Smooth muscle cell (in vitro differentiated cells): ENCODE results near the gene NFKB2. TPM values are rescaled to one million over a fixed set of nuclear protein-coding genes. Genes with fewer than 3 reads are reported as not detected.

Experiments used
- DNase-seq: peaks from one replicate; lab custom pipeline; 2025; ENCODE audit not compliant: unreplicated experiment; lab: John Stamatoyannopoulos, UW
- H2AFZ ChIP-seq: fragments of 200-600 bp; sonication (generic); 2 replicates; pipeline ENCODE4 v1.6.0; 2016; ENCODE audit warnings: antibody characterized with exemption, low read depth, mild to moderate bottlenecking
- H3F3A ChIP-seq: fragments of 200-600 bp; sonication (generic); 2 replicates; pipeline ENCODE4 v1.6.0; 2017; ENCODE audit warnings: antibody characterized with exemption, low read depth
- H3K27ac ChIP-seq: fragments of 200-600 bp; sonication (generic); 2 replicates; pipeline ENCODE4 v1.5.1; 2016; ENCODE audit warnings: low read depth, mild to moderate bottlenecking
- H3K27me3 ChIP-seq: fragments of 200-600 bp; sonication (generic); 2 replicates; pipeline ENCODE4 v1.6.1; 2016; ENCODE audit warnings: low read depth, mild to moderate bottlenecking
- H3K36me3 ChIP-seq: fragments of 200-600 bp; sonication (generic); 2 replicates; pipeline ENCODE4 v1.5.1; 2016; ENCODE audit warnings: low read depth
- H3K4me1 ChIP-seq: fragments of 200-600 bp; sonication (generic); 2 replicates; pipeline ENCODE4 v1.5.1; 2016; ENCODE audit warnings: low read depth
- H3K4me2 ChIP-seq: fragments of 200-600 bp; sonication (generic); 2 replicates; pipeline ENCODE4 v1.6.0; 2016; ENCODE audit warnings: mild to moderate bottlenecking
- H3K4me3 ChIP-seq: fragments of 200-600 bp; sonication (generic); 2 replicates; pipeline ENCODE4 v1.5.1; 2016; ENCODE audit warnings: mild to moderate bottlenecking
- H3K79me2 ChIP-seq: fragments of 200-600 bp; sonication (generic); 2 replicates; pipeline ENCODE4 v1.6.0; 2016; ENCODE audit warnings: low read depth, mild to moderate bottlenecking
- H3K9ac ChIP-seq: fragments of 200-600 bp; sonication (generic); 2 replicates; pipeline ENCODE4 v1.6.0; 2016; ENCODE audit warnings: low read depth
- H3K9me3 ChIP-seq: fragments of 200-600 bp; sonication (generic); replicated peaks from 2 replicates; pipeline ENCODE4 v1.5.1; 2016; ENCODE audit warnings: low read depth
- H4K20me1 ChIP-seq: fragments of 200-600 bp; sonication (generic); 2 replicates; pipeline ENCODE4 v1.6.0; 2016; ENCODE audit warnings: low read depth
- whole genome bisulfite sequencing: methylation state at CpG from one replicate; pipeline ENCODE4 v1.1.7; 2016; ENCODE audit warnings: low lambda C conversion rate; 5-methylcytosine and 5-hydroxymethylcytosine counted together
- polyA plus RNA-seq: library from polyadenylated mRNA; unstranded; fragments of >200 nt; fragmentation: Nextera tagmentation; extraction: Ambion mirVana; gene quantifications from 2 replicates; pipeline ENCODE4 v1.2.1, GENCODE V29; 2016
- total RNA-seq: library from RNA; depleted of rRNA; stranded (reverse); fragments of >200 nt; gene quantifications from 2 replicates; pipeline ENCODE4 v1.2.3, GENCODE V29; 2014
- TF ChIP-seq, protein P1 (sequence below): fragments of 200-600 bp; sonication (generic); IDR thresholded peaks from 2 replicates; pipeline ENCODE4 v1.5.1; 2017; ENCODE audit warnings: borderline replicate concordance, mild to moderate bottlenecking, antibody characterized with exemption; ENCODE audit not compliant: insufficient read depth, poor library complexity, severe bottlenecking

The NFKB2 gene
- total RNA-seq, result 32.6 and 35.9 TPM in 2 replicates
- polyA plus RNA-seq, result 38.1 and 44.3 TPM in 2 replicates

DNA sequence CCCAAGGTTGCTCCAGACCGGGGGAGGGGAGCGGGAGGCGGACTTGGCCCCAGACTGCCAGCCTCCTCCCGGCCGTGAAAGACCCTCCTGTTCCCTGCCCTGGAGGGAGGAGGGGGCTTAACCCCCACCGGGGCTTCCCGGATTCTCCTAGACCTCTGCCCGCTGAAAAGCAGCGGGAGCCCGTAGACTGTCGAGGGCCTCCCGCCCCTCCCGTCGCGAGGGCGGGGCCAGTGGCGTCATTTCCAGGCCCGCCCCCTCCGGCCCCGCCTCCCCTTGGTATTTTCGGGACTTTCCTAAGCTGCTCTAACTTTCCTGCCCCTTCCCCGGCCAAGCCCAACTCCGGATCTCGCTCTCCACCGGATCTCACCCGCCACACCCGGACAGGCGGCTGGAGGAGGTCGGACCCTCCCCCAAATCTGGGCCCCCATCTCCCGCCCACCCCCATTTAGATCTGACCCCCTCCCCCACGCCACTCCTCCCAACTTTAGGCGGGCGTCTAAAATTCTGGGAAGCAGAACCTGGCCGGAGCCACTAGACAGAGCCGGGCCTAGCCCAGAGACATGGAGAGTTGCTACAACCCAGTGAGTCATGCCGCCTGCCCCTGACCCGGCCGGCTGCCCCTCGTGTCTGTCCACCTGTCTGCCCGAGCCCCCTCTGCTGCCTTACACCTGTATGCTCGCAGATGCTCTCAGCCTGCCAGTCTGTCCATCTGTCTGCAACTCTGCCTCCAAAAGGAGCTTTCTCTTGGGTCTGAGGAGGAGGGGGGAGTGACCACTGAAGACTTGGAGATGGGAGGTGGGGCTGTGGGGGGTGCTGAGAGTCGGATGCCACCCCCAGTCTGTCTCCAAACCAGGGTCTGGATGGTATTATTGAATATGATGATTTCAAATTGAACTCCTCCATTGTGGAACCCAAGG lies at the start of gene NFKB2:
Gene NFKB2, plus strand, starts transcription at position 306 of the 917 bp plus-strand sequence. Its CDS starts 255 bp downstream, at position 561.
- H3K27ac ChIP-seq, result peak within 1 kb of the TSS; percentile 100
- TF ChIP-seq, protein P1, sequence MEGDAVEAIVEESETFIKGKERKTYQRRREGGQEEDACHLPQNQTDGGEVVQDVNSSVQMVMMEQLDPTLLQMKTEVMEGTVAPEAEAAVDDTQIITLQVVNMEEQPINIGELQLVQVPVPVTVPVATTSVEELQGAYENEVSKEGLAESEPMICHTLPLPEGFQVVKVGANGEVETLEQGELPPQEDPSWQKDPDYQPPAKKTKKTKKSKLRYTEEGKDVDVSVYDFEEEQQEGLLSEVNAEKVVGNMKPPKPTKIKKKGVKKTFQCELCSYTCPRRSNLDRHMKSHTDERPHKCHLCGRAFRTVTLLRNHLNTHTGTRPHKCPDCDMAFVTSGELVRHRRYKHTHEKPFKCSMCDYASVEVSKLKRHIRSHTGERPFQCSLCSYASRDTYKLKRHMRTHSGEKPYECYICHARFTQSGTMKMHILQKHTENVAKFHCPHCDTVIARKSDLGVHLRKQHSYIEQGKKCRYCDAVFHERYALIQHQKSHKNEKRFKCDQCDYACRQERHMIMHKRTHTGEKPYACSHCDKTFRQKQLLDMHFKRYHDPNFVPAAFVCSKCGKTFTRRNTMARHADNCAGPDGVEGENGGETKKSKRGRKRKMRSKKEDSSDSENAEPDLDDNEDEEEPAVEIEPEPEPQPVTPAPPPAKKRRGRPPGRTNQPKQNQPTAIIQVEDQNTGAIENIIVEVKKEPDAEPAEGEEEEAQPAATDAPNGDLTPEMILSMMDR, result no peak
- WGBS, result 4% methylated on average over 24 of the region's 42 CpGs

DNA sequence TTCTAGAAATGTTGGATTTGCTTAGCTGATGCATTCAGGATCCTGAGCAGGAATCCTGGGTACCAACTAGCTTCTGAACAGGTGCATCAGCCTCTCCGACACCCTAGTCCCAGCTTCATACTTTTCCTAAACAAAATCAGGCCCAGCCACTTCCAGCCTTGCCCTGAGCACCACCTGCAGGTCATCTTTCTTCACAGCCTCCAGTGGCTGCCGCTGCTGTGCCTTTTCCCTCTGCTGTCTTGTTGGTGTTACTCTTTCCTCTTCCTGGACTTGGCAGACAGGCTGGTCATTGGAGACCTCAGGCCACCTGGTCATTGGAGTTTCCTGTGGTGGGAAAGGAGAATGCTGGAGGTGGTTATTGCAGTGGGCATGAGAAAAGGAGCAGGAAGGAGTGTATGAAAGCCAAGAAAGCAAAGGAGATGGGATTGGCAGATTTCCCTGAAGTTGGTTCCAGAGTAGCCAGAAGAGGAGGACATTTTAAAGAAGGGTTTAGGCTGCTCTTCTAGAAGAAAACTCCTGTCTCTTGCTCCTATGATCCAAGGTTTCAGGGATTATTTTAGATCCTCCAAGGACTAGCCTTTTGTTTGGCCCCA lies 48.2 kb upstream of the NFKB2 start:
- peaks cover 11% of the 10 kb centered on the region for H3K79me2 ChIP-seq
- H2AFZ ChIP-seq, result no peak overlapping the region
- H3K4me1 ChIP-seq, result peaks cover 16% of the 10 kb centered on the region
- no peak overlapping the region for H3K9ac ChIP-seq
- WGBS, result 81% methylated on average over 2 of the region's 2 CpGs
- H4K20me1 ChIP-seq, result peaks cover 77% of the 10 kb centered on the region
- H3F3A ChIP-seq, result no peaks in the 10 kb centered on the region
- no peak overlapping the region for H3K4me2 ChIP-seq
- TF ChIP-seq, protein P1, result peak; percentile 33
- H3K27ac ChIP-seq, result no peak overlapping the region
- H3K27me3 ChIP-seq, result no peaks in the 10 kb centered on the region
- no peak for DNase-seq
- H3K36me3 ChIP-seq, result no peaks in the 10 kb centered on the region
- H3K9me3 ChIP-seq, result no peaks in the 10 kb centered on the region
- no peak overlapping the region for H3K4me3 ChIP-seq

More for the DNA sequence above, at the start of gene NFKB2:
- peak within 1 kb of the TSS; percentile 94 for H3K4me2 ChIP-seq
- no peaks in the 10 kb centered on the region for H3K9me3 ChIP-seq
- peak within 1 kb of the TSS; percentile 69 for H3K4me3 ChIP-seq
- H3K36me3 ChIP-seq, result no peaks in the 10 kb centered on the region
- peak within 1 kb of the TSS; percentile 99 for H3K9ac ChIP-seq
- H2AFZ ChIP-seq, result no peak within 1 kb of the TSS
- H3K4me1 ChIP-seq, result peaks cover 10% of the 10 kb centered on the region
- peaks cover 14% of the 10 kb centered on the region for H3K79me2 ChIP-seq
- peak; percentile 85 for DNase-seq
- H3K27me3 ChIP-seq, result no peaks in the 10 kb centered on the region
- peaks cover 5% of the 10 kb centered on the region for H3F3A ChIP-seq
- peaks cover 10% of the 10 kb centered on the region for H4K20me1 ChIP-seq

DNA sequence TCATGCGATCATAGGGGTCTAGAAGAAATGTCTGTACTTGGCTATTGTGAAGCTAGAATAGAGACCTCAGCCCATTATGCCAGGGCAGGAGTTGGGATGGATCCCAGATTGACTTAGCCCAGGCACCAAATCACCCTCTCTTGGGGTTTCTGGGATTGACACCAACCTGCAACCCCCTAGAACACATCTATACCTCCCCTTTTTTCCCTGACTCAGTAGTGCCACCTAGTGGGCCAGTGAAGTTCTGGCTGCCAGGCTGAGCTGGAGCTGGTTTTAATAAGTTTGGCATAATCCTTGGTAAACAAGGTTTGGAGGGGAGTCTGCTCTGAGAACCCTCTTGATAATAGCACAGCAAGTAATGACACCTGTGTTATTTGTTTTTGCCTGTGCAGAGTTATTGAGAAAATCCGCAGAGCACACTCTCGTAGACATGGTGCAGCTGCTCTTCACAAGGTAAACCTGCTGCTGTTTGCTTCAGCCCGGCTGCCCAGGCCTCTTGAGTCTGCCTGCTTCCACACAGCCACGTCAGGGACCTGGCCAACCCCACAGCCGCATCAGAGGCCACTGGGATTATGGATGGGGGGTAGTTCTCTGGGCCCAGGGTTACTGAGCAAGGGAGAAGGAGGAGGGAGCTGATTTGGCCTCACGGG lies 43.3 kb upstream of the NFKB2 start:
- WGBS, result 79% methylated on average over 7 of the region's 7 CpGs
- H3K36me3 ChIP-seq, result peaks cover 12% of the 10 kb centered on the region
- no peak overlapping the region for H2AFZ ChIP-seq
- H3K79me2 ChIP-seq, result peaks cover 11% of the 10 kb centered on the region
- H3K4me1 ChIP-seq, result no peaks in the 10 kb centered on the region
- TF ChIP-seq, protein P1, result peak; percentile 92
- H3F3A ChIP-seq, result no peaks in the 10 kb centered on the region
- H4K20me1 ChIP-seq, result peaks cover 87% of the 10 kb centered on the region
- H3K4me2 ChIP-seq, result no peak overlapping the region
- no peak overlapping the region for H3K27ac ChIP-seq
- no peak overlapping the region for H3K9ac ChIP-seq
- no peak overlapping the region for H3K4me3 ChIP-seq
- DNase-seq, result peak; percentile 3
- H3K27me3 ChIP-seq, result no peaks in the 10 kb centered on the region
- H3K9me3 ChIP-seq, result no peaks in the 10 kb centered on the region
